ENCODE data around the gene WARS2. TPM values are rescaled to one million over a fixed set of nuclear protein-coding genes. Genes with fewer than 3 reads are reported as not detected.

The WARS2 gene
- total RNA-seq, 1 donor from 2014 or later: 10.0 TPM

- intact Hi-C loops (cut with micrococcal nuclease): loop anchor here (2.0 kb wide), 1 partner anchor 19 kb away; no protein-coding TSS in a partner anchor
Observed at GRCh38 chr1:118985640-118986554, 154.6 kb downstream of the WARS2 start.

- intact Hi-C loops (cut with micrococcal nuclease): no loop called here
Observed at GRCh38 chr1:118984722-118985639, 155.5 kb downstream of the WARS2 start.

GRCh38 chr1:118984086-118984721 is 156.2 kb downstream of the WARS2 start:
- intact Hi-C loops (cut with micrococcal nuclease): no loop called here

- intact Hi-C loops (cut with micrococcal nuclease): no loop called here
Observed at GRCh38 chr1:118983558-118984041, 156.9 kb downstream of the WARS2 start.

- intact Hi-C loops (cut with micrococcal nuclease): no loop called here
Observed at GRCh38 chr1:118982821-118983557, 157.5 kb downstream of the WARS2 start.

GRCh38 chr1:118982266-118982665 is 158.2 kb downstream of the WARS2 start:
- intact Hi-C loops (cut with micrococcal nuclease): no loop called here

- intact Hi-C loops (cut with micrococcal nuclease): no loop called here
Observed at GRCh38 chr1:118981436-118981835, 159.0 kb downstream of the WARS2 start.

Other genes starting within 250 kb of the WARS2 start
- gene TBX15, start 152.3 kb downstream of the WARS2 start, total RNA-seq: not detected in 2 replicates
- not detected in 2 replicates for gene HAO2, start 228.1 kb upstream of the WARS2 start, total RNA-seq

Data from T-helper 1 cell treated with Interleukin-12 subunit alpha and Interleukin-12 subunit beta and Interleukin-4 antibody, amounts not matched to agents 30 ng/mL and 1 ng/mL, for 36 hours (primary cell).